Hypothalamus (tissue), 51 donors: ENCODE results near the gene ATF3.
"Not testable (repeated sequence)": the region's sequence is repeated elsewhere in the genome, so short reads cannot be mapped to it uniquely, and the experiment has no call there.

Experiments used
- DNase-seq, 51 donors: peaks; one replicate each; lab custom pipeline; 2025; lab: John Stamatoyannopoulos, UW

Gene ATF3

DNA sequence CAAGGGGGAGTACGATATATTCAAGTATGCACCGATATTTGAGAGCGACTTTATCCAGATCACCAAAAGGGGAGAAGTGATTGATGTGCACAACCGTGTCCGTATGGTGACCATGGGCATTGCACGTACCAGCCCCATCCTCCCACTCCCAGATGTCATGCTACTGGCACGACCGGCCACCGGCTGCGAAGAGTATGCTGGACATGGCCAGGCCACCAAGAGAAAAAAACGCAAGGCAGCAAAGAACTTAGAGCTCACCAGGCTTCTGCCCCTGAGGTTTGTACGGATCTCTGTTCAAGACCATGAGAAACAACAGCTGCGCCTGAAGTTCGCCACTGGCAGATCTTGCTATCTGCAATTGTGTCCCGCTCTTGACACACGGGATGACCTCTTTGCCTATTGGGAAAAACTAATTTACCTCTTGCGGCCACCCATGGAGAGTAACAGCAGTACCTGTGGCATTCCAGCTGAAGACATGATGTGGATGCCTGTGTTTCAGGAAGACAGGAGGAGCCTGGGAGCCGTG, 16.5 kb downstream of the ATF3 start:
- no peak for DNase-seq

DNA sequence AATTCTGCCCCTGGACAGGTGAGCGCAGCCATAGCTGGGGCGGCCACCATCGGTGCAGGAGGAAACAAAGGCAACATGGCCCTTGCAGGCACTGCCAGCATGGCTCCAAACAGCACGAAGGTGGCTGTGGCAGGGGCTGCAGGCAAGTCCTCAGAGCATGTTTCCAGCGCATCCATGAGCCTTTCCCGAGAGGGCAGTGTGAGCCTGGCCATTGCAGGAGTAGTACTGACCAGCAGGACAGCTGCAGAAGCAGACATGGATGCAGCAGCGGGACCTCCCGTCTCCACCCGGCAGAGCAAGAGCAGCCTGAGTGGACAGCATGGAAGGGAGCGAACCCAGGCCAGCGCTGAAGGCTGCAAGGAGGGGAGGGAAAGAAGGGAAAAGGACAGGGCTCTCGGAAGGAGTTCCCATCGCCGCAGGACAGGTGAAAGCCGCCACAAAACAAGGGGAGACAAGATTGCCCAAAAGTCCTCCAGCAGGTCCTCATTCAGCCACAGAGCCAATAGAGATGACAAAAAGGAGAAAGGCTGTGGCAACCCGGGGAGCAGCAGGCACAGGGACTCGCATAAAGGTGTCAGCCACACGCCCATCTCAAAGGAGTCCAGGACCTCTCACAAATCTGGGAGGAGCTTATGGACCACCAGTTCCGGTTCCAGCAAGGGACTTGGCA, 17.4 kb downstream of the ATF3 start:
- DNase-seq = no peak

DNA sequence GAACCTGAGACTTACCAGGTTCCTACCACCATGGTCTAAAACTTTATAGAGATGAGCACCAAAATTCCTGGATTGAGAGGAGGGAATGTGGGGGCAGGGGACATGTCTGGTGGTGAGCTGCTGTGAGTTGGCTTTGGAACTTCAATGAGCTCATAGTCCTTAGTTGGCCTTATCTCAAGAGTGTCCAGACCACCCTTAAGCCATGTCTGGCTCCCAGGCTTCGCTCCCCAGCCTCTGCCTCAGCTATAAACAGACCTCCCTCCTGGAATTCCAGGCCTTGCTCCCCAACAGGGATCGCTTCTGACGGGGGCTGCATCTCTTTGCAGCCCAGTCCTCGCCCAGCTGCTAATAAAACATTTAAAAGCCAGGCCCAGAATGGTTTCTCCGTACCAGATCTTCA, 19.5 kb downstream of the ATF3 start:
- no peak for DNase-seq

DNA sequence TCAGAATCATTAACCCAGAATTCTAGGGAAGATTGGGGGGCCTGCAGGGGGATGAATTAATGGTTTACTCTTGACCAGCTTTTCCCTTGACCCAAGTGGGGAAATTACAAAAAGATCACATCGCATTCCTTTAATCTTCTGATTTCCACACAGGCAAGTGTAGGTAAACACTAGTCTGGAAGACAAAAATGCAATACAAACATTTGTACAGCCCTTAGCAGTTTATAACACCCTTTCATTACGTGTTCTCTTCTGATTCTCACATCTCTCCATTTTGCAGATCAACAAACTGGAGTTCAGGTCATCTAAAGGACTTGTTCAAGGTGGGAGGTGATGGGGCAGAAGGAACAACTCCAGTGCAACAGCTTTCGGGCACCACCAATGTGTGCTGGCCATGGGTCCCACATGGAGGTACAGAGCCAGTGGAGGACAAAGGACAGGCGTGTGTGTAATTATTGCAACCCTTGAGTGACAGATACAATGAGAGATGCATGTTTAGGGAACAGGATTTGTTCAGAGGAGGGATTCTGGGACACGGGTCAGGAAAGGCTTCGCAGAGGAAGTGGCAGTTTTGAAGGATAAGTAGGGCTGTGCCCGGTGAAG, 20.4 kb downstream of the ATF3 start:
- no peak for DNase-seq

DNA sequence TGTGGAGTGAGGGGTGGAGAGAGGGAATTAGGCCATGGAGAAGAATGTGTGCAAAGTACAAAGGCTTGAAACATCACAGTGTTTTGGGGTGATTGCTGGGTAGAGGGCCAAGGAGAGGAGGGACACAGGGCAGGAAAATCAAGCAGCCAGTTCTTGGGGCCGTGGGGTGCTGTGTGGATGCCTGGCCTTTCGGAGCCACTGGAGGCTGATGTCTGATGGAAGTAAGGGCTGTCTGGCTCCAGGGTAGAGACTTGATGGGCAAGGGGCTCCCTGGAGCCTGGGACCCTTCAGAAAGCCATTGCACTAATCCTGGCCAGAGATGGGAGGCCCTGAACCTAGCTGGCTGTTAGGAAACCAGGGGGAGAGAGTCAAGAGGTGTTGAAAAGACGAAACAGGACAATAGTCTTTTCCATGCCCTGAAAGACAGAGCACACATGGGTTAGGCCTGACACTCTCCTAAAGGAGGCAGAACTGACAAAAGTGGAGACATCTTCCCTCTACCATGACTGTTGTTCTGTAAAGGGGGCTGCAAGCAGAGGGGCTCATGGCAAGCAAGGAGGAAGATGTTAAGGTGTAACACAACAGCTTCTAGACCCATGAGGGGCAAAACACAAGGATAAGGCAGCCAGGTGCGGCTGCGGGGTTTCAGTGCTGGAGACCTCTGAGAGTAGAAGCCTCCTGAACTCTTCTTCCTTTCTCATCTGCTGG, 21.0 kb downstream of the ATF3 start:
- DNase-seq = no peak

DNA sequence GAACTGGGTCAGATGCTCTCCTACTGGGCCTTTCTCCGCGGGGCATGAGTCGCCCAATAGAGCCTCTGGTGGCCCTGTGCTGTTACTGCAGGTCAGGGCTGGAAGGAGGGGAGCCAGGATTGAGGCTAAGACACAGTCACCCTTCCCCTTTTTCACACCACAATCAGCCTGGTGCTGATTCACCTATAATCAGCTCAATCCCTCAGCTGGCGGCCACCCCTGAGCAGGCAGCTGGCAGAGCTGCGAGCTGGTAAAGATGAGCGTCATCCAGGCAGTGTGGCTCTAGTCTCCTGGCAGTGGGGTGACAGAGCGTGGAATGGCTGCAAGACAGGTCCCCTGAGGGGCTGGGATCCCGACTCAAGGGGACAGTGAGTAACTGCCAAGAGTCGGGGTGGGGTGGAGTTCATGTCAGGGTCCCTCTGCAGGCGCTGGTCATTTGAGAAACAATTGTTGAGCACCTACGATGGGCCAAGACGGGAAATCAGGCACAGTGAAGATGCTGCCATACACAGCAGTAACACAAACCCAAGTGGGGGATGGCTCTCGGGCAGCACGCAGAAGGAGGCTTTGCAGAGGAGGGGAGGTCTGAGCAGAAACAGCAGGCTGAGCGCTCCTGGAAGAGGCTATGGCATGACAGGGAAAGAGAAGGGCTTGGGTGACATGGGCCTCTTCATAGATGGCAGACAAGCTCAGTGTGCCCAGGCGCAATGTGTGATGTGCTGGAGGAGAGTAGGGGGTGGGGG, 21.8 kb downstream of the ATF3 start:
- peak in 39 of 51 donors; percentile 11 to 74 (median 39) for DNase-seq

DNA sequence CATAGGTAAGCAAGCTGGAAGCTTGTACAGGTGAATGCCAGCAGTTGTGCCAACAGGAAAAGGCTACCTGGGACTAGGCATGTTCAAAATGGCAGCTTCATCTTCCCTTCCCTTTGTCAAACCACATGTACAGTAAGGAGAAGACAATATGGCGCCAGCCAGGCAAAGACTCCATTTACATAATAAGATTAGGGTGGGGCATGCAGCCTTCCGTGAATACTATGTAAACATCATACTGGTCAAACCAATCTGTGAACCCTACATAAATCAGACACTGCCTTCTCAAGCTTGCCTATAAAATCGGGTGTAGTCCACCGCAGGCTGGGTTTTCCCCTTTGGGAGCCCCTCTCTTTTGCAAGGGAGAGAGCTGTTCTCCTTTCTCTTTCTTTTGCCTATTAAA, 24.6 kb downstream of the ATF3 start:
- no peak for DNase-seq

DNA sequence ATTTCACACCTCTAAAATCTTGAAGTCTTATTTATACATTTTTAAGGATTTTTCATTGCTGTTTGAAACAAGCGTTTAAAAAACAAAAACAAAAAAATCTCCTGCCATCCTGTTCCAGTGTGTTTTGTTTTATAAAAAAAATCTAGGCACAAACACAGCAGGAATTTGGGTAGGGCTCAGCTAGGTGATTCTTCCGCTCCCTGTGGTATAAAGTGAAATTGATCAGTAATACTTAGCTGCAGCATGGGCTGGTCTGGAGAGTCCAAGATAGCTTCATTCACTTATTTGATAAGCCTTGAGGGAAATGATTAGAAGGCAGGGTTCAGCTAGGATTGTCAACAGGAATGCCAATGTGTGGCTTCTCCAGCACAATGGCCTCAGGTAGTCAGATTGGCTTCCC, 25.7 kb downstream of the ATF3 start:
- DNase-seq = no peak

DNA sequence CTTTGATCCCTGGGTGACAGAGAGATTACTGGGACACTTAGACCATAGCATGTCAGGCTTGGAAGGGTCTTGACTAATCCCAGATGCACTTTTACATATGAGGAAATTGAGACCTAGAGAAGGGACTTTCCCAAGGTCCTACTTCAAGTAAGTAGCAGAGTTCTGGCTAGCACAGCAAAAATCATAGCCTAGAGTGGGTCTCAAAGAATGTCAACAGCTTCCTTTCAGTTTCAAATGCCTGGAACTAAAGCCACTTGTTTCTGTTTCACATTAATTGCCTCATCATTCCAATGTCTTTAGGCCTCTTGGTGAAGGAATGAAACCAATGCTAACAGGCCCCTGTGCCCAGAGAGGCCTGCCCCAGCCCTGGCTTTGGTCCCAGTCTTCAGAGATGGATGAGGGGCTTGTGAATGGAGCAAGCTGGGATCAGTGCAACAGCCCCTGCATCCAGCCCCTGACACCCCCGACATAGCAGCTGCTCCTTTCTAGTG, 26.6 kb downstream of the ATF3 start:
- no peak for DNase-seq

DNA sequence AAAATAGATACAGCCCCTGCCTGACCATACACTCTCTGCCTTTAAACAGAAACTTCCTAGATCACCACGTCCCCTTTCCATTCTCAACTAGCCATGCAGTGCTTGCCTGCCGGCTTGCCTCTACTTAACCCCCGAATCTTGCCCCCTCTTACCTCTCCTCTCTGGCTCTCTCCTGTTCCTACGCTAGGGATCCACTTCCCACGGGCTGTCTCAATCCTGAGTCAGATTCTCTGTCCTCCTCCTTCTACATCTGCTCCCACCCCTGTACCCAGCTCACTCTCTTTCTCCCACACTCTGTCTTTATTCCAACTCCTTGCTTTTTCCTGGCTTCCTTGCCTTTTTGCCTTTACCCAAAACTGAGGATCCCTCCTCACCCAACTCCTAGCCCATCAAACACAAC, 29.3 kb downstream of the ATF3 start:
- peak in 2 of 51 donors; percentile 31 to 35 for DNase-seq

DNA sequence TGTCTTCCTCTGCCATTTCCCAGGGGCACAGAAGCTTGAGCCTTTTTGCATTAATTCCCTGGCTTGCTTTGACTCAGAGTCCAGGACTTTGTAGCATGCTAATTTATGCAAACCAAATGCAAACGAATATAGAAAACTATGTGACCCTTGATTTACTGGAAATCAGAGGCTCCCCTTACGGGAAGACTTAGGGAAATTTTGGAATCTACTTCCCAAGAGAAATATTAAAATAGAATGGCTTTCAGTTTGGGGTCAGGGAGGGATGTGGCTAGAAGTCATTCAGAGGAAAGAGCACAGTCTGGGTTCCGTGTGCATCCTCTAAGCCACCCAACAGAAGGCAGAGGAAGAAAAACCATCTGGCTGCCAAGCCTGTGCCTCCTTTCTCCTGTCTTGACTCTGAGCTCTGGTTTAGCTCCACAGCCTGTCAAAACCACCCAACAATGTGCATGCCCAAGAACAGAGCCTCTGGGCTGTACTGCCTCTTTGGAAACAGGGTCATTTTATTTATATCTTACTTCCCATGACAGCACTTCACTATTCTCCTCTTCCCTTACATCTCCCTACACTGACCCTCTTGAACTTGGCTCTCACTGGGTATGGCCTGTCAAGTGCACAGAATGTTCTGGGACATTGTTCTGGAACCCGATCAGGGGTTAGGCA, 30.1 kb downstream of the ATF3 start:
- DNase-seq = no peak

DNA sequence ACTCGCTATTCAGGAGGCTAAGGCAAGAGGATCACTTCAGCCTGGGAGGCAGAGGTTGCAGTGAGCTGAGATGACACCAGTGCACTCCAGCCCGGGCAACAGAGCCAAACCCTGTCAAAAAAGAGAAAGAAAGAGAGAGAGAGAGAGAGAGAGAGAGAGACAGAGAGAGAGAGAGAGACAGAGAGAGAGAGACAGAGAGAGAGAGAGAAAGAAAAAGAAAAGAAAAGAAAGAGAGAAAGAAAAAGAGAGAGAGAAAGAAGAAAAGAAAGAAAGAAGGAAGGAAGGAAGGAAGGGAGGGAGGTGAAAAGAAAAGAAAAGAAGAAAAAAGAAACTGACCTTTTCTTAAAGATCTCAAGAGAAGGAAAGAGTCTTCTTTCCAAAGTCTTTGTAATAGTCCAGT, 31.0 kb downstream of the ATF3 start:
- not testable (repeated sequence) for DNase-seq

DNA sequence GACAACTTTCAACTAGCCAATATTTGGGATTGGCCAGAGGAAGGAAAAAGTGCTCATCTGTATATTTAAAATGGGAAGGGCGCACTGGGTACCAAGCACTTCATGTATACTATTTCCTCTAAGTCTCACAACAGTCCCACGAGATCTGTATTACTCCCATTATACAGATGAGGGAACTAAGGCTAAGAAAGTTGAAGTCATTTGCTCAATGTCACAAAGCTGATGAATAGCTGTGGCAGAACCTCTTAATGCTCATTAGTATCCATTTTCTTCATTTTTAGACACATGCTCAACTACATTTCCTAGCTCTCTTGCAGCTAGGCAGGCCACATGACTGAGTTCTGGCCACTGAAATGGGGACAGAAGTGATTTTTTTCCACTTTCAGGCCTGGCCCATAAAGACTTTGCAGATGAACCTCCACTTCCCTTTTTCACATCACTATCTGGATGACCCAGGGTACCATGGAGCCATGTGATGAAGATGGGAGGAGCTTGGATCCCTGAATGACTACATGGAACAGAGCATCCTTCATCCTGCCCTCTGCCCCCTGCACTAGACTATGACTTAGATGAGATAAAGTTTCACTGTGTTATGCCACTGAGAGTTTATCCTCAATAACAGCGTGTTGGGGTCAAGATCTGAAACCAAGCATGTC, 31.8 kb downstream of the ATF3 start:
- no peak for DNase-seq

DNA sequence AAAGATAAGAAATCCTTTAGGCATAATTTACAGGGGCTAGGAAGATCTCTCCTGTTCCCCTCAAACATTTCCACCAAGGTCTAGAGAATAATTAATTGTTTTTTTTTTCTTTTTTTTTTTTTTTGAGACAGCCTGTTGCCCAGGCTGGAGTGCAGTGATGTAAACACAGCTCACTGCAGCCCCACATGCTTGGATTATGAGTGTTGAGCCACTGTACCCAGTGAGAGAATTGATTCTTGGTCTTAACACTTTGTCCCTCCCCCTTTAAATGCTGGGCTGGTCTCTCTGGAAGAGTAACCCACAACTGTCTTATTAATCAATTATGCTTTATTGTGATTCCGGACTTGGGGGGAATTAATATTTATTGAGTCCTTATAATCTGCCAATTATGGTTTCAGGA, 33.4 kb downstream of the ATF3 start:
- no peak for DNase-seq

DNA sequence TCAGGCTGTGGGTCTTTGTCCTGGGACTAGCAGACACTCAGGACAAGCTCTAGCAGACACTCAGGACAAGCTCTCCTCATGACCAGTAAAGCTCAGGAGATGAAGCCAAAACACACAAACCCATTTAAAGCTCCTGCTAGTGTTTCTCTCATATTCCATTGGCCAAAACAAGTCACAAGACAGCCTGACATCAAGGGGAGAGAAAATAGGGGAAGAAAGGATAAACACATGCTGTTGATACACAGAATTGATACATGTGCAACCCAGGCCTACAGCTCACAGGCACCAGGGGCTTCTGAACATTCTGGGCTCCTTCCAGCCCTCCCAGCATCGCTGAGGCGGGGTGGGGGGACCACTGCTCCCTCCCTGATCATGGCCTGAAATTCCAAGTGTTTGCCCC, 35.3 kb downstream of the ATF3 start:
- DNase-seq = no peak

DNA sequence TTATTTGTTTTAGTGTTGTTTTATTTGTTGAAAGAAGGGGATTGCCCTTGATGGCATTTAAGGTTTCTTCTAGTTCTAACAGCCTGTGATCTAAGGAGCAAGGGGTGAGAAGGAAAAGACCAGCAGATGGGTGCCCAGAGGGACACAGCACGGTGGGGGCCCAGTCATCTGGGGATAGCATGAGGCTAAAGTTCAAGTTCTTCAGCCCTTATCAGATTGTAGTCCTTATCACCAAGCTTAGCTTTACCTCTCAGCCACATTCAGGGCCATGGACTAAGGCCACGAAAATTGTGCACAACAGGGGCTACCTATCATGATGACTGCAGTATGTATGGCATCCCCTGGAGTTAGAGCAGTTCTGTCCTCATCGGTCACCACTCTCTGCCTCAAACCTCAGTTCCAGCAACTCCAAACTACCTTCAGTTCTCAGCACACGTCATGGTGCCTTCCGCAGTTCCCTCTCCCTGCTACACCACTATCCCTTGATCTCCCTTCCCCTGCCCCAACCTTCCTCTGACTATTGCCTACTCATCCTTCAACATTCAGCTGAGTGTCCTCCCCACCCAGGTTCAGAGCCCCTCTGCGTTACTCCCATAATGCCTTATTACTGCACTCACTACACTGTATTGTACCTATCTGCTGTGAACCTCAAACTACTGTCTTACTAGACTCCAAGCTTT, 36.4 kb downstream of the ATF3 start:
- no peak for DNase-seq

DNA sequence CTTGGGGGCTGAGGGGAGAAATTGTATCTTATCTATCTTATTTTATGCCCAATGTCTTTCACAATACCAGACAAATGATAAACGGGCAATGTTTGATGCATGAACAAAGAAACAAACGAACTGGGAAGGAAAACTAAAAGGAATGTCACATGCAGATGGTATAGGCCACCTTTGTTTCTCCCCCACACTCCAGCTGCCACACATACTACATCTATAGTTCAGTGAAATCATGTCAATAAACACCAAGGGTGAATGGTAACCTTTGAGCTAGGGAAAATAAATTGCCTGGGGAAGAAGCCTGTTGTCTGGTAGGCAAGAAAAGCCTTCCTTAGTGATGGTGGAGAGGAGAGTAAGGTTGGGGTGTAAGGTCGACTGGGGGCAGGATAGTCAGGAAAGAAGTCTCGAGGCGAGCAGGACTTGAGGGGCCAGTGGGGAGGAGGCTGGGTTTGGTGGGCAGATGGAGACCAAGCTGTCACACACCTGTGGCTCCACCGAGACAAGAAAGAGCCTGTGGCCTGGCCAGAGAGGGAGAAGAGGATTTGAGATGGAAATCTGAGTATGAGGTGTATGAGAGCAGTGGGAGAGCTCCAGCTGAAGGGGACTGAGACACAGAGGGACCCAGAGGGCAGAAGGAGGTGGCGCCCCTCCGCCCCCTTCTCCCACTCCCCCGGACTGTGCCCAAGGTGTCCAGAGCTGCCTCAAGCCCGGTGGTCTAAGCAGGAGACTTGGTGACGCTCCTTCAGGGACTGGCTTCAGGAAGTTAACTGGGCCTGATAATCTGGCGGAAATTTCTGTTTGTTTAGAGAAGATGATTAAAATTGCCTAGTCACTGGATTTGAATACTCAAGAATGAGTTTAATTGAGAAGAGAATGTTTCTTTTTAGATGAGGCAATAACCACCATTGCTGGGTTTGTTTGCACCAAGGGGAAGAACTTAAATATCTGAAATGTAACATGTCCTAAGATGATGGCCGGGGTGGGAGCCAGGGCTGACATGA, 37.3 kb downstream of the ATF3 start:
- DNase-seq = no peak

DNA sequence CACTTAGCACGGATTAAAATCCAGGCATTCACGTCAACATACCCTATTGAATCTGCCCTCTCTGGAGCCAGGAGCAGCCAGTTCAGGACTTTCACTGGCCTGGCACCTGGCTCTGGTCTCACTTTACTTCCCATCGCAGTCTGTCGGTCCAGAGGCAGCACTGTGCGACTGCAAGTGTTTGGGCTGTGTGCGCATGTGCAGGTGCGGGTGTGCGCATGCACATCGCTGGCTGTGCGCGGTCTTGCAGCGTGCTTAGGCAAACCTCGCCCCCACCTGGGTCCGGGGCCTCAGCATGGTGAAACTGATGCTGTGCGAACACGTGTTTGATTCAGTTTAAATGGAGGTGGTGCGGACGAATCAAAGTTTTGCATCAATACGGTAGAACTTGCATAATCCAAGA, 38.0 kb downstream of the ATF3 start:
- no peak for DNase-seq
